ENCODE measurements around the gene PARK7.

- TF ChIP-seq TAF1 (IDR thresholded peaks at IDR 0.05; ENCODE audit: borderline replicate concordance, low read depth, low read length) (no peak), POLR2A (IDR thresholded peaks at IDR 0.05; ENCODE audit: low read depth, low read length) (no peak)
Observed at GRCh38 chr1:7992885-7993284, 31.4 kb downstream of the PARK7 start.
